PC-3 (cell line): ENCODE results near the gene OPTN. TPM values are rescaled to one million over a fixed set of nuclear protein-coding genes. Genes with fewer than 3 reads are reported as not detected.

Experiments used
- ATAC-seq: fragments of 200-7000 bp; cut with Tn5 transposase; 2 replicates; pipeline ENCODE4 v1.9.1; 2020; ENCODE audit warnings: mild to moderate bottlenecking, moderate library complexity
- BruUV-seq: library from RNA; stranded (reverse); fragments of 400-500 nt; replicated peaks from 2 replicates; lab custom pipeline; 2021; lab: Mats Ljungman, UMichigan
- CTCF ChIA-PET: fragments of 300-600 bp; sonication (Branson Sonifier 250); formaldehyde crosslinking; loops from one replicate; lab custom pipeline; 2022; ENCODE audit warnings: antibody characterized with exemption; lab: Charles Lee
- POLR2A ChIA-PET: fragments of 300-600 bp; sonication (Branson Sonifier 250); formaldehyde crosslinking; loops from one replicate; lab custom pipeline; 2022; ENCODE audit warnings: antibody characterized with exemption; ENCODE audit not compliant: unreplicated experiment; lab: Charles Lee
- DNase-seq: peaks from one replicate; pipeline ENCODE4 v3.0.0-alpha.2; 2015
- H2AFZ ChIP-seq: fragments of 300-600 bp; sonication (generic); 2 replicates; pipeline ENCODE4 v1.6.0; 2016; ENCODE audit warnings: antibody characterized with exemption, low read length
- H3F3A ChIP-seq: fragments of 300-600 bp; sonication (generic); one replicate; pipeline ENCODE4 v1.6.0; 2017; ENCODE audit warnings: antibody characterized with exemption, low read length, control low read depth, mild to moderate bottlenecking; ENCODE audit not compliant: unreplicated experiment
- H3K27ac ChIP-seq: fragments of 300-600 bp; sonication (generic); 2 replicates; pipeline ENCODE4 v1.5.1; 2016; ENCODE audit warnings: mild to moderate bottlenecking, low read length
- H3K27me3 ChIP-seq: fragments of 300-600 bp; sonication (generic); 2 replicates; pipeline ENCODE4 v1.6.1; 2016; ENCODE audit warnings: low read length, mixed read lengths
- H3K36me3 ChIP-seq: fragments of 300-600 bp; sonication (generic); 2 replicates; pipeline ENCODE4 v1.6.1; 2016; ENCODE audit warnings: low read depth, mixed run types, low read length, mixed read lengths
- H3K4me1 ChIP-seq: fragments of 300-600 bp; sonication (generic); 2 replicates; pipeline ENCODE4 v1.5.1; 2016; ENCODE audit warnings: low read length; ENCODE audit not compliant: insufficient read depth
- H3K4me2 ChIP-seq: fragments of 300-600 bp; sonication (generic); 2 replicates; pipeline ENCODE4 v1.6.0; 2016; ENCODE audit warnings: low read length
- H3K4me3 ChIP-seq: fragments of 300-600 bp; sonication (generic); 2 replicates; pipeline ENCODE4 v1.5.1; 2016; ENCODE audit warnings: mild to moderate bottlenecking, low read length, mixed read lengths
- H3K79me2 ChIP-seq: fragments of 300-600 bp; sonication (generic); 2 replicates; pipeline ENCODE4 v1.6.1; 2017; ENCODE audit warnings: low read length, mixed read lengths
- H3K9ac ChIP-seq: fragments of 300-600 bp; sonication (generic); 2 replicates; pipeline ENCODE4 v1.6.0; 2016; ENCODE audit warnings: mild to moderate bottlenecking, low read length
- H3K9me2 ChIP-seq: fragments of 300-600 bp; sonication (generic); replicated peaks from 2 replicates; pipeline ENCODE4 v1.6.1; 2016; ENCODE audit warnings: mixed run types, low read length, mixed read lengths
- H3K9me3 ChIP-seq: fragments of 300-600 bp; sonication (generic); 2 replicates; pipeline ENCODE4 v1.6.1; 2016; ENCODE audit warnings: low read length, mixed read lengths
- H4K20me1 ChIP-seq: fragments of 300-600 bp; sonication (generic); 2 replicates; pipeline ENCODE4 v1.6.1; 2016; ENCODE audit warnings: low read length, mixed read lengths
- EZH2 ChIP-seq: fragments of 300-600 bp; sonication (generic); IDR thresholded peaks from one replicate; pipeline ENCODE4 v1.6.1; 2017; ENCODE audit warnings: antibody characterized with exemption, mild to moderate bottlenecking, low read length; ENCODE audit not compliant: unreplicated experiment
- EZH2phosphoT487 ChIP-seq: fragments of 300-600 bp; sonication (generic); IDR thresholded peaks from 2 replicates; pipeline ENCODE4 v1.6.1; 2018; ENCODE audit warnings: mild to moderate bottlenecking, antibody characterized with exemption, low read length, borderline replicate concordance
- intact Hi-C: fragments of 100-400 bp; cut with micrococcal nuclease; formaldehyde crosslinking; loops from 2 replicates; pipeline ENCODE4 v1.9.0; 2023
- total RNA-seq: library from RNA; depleted of rRNA; stranded (reverse); fragments of >200 nt; gene quantifications from 2 replicates; pipeline ENCODE4 v1.2.3, GENCODE V29; 2014
- TF ChIP-seq, protein P1 (sequence below): fragments of 300-600 bp; sonication (generic); conservative IDR thresholded peaks from 2 replicates; pipeline ENCODE4 v1.5.1; 2017; ENCODE audit warnings: antibody characterized with exemption, low read depth, mild to moderate bottlenecking, low read length

The OPTN gene
- total RNA-seq, 1 experiment from 2014 or later, result 7.9 TPM

DNA sequence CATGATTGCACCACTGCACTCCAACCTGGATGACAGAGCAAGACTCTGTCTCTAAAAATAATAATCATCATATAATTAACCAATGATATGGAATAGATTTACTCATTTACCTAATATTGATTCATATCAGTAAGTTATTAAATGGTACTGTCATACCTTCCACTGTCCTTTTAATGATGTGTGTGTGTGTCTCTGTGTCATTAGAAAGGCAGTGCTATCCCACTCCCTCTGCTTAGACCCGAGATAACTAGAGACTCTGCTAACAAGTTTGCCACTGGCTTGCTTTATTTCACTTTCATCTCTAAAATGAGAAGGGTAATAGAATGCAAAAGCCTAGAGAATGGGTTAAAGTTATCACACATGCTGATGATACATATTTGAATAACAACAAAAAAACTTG lies 82.5 kb downstream of the OPTN start:
- POLR2A ChIA-PET, result no interaction called here
- no peak overlapping the region for H3K4me3 ChIP-seq
- TF ChIP-seq EZH2phosphoT487 (no peak), EZH2 (no peak)
- TF ChIP-seq, protein P1, sequence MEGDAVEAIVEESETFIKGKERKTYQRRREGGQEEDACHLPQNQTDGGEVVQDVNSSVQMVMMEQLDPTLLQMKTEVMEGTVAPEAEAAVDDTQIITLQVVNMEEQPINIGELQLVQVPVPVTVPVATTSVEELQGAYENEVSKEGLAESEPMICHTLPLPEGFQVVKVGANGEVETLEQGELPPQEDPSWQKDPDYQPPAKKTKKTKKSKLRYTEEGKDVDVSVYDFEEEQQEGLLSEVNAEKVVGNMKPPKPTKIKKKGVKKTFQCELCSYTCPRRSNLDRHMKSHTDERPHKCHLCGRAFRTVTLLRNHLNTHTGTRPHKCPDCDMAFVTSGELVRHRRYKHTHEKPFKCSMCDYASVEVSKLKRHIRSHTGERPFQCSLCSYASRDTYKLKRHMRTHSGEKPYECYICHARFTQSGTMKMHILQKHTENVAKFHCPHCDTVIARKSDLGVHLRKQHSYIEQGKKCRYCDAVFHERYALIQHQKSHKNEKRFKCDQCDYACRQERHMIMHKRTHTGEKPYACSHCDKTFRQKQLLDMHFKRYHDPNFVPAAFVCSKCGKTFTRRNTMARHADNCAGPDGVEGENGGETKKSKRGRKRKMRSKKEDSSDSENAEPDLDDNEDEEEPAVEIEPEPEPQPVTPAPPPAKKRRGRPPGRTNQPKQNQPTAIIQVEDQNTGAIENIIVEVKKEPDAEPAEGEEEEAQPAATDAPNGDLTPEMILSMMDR, result no peak
- ATAC-seq (no peak), DNase-seq (no peak)
- no TSS peak for BruUV-seq
- H3K27me3 ChIP-seq, result no peaks in the 10 kb centered on the region
- intact Hi-C loops, result no loop called here
- no peaks in the 10 kb centered on the region for H3F3A ChIP-seq
- H3K4me2 ChIP-seq, result no peak overlapping the region
- CTCF ChIA-PET, result no interaction called here
- no peak overlapping the region for H3K9ac ChIP-seq
- no peak overlapping the region for H2AFZ ChIP-seq
- H3K27ac ChIP-seq, result no peak overlapping the region
- no peaks in the 10 kb centered on the region for H3K4me1 ChIP-seq
- H4K20me1 ChIP-seq, result no peaks in the 10 kb centered on the region
- H3K9me2 ChIP-seq, result no peaks in the 10 kb centered on the region
- no peaks in the 10 kb centered on the region; the same call in 1 of the 2 replicates for H3K36me3 ChIP-seq
- no peaks in the 10 kb centered on the region for H3K9me3 ChIP-seq
- H3K79me2 ChIP-seq, result no peaks in the 10 kb centered on the region

DNA sequence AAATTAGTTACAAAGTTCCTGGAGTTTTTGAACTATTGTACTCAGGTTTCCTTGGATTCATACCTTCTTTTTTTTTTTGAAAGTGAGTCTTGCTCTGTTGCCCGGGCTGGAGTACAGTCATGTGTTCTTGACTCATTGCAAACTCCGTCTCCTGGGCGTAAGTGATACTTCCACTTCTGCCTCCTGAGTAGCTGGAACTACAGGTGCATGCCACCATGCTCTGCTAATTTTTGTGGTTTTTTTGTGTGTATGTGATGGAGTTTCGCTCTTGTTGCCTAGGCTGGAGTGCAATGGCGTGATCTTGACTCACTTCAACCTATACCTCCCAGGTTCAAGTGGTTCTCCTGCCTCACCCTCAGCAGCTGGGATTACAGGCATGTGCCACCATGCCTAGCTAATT lies 83.7 kb downstream of the OPTN start:
- Histone ChIP-seq H3F3A (no peaks in the 10 kb centered on the region), H3K9me3 (no peaks in the 10 kb centered on the region), H3K4me2 (no peak overlapping the region), H3K79me2 (no peaks in the 10 kb centered on the region), H3K36me3 (no peaks in the 10 kb centered on the region; the same call in 1 of the 2 replicates), H3K9ac (no peak overlapping the region), H3K4me3 (no peak overlapping the region), H3K9me2 (no peaks in the 10 kb centered on the region), H3K4me1 (no peaks in the 10 kb centered on the region), H3K27ac (no peak overlapping the region), H2AFZ (no peak overlapping the region), H3K27me3 (no peaks in the 10 kb centered on the region), H4K20me1 (no peaks in the 10 kb centered on the region)
- POLR2A ChIA-PET, result no interaction called here
- no TSS peak for BruUV-seq
- DNase-seq (no peak), ATAC-seq (no peak)
- CTCF ChIA-PET, result no interaction called here
- intact Hi-C loops, result no loop called here
- TF ChIP-seq EZH2phosphoT487 (no peak), EZH2 (no peak)
- TF ChIP-seq, protein P1, result no peak

DNA sequence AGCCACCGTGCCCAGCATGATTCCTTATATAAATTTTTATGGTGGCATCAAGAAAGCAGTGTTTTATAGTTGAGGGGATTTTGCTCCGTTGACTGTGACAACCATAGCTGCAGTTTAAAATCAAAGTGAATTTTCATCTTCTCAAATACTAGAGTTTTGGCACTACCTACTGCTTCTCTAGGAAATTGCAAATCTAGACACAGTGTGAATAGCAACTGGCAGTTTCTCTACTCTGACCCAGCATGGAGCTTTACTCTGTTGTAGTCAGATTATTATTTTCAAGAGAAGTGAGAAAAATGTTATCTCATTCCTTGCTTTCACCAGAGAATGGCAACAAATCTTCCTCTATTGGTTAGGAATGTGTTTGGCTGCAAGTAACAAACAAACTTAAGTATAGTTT lies 84.3 kb downstream of the OPTN start:
- Histone ChIP-seq H3K36me3 (no peaks in the 10 kb centered on the region; the same call in 1 of the 2 replicates), H3K9me2 (no peaks in the 10 kb centered on the region), H2AFZ (no peak overlapping the region), H4K20me1 (no peaks in the 10 kb centered on the region), H3K9ac (no peak overlapping the region), H3K27ac (no peak overlapping the region), H3K9me3 (no peaks in the 10 kb centered on the region), H3K27me3 (no peaks in the 10 kb centered on the region), H3K79me2 (no peaks in the 10 kb centered on the region), H3F3A (no peaks in the 10 kb centered on the region), H3K4me1 (no peaks in the 10 kb centered on the region), H3K4me2 (no peak overlapping the region), H3K4me3 (no peak overlapping the region)
- POLR2A ChIA-PET, result no interaction called here
- no peak for ATAC-seq
- intact Hi-C loops, result no loop called here
- no peak for DNase-seq
- no TSS peak for BruUV-seq
- TF ChIP-seq EZH2phosphoT487 (no peak), EZH2 (no peak)
- TF ChIP-seq, protein P1, result no peak
- CTCF ChIA-PET, result no interaction called here
